ENCODE results near the gene LARGE1.
"Not testable (repeated sequence)": the region's sequence is repeated elsewhere in the genome, so short reads cannot be mapped to it uniquely, and the experiment has no call there.

The LARGE1 gene

DNA sequence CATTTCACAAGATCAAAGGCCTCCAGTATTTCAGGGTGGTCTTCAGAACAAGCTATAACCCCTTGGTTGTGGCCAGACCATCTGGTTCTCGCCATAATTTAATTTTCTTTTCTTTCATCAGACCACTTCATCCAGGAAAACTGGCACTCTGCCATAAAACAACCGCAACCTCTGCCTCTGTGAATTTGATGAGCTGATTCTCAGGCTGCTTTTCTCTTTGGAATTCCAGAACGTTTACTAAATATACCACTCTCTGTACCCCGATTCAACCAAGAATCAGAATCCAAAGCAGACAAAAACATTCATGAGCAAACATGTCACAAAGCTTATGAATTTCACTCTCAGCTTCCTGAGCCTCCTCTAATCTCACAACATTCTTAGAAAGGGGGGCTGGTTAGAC is 530.3 kb downstream of the LARGE1 start:
- no peak for DNase-seq

DNA sequence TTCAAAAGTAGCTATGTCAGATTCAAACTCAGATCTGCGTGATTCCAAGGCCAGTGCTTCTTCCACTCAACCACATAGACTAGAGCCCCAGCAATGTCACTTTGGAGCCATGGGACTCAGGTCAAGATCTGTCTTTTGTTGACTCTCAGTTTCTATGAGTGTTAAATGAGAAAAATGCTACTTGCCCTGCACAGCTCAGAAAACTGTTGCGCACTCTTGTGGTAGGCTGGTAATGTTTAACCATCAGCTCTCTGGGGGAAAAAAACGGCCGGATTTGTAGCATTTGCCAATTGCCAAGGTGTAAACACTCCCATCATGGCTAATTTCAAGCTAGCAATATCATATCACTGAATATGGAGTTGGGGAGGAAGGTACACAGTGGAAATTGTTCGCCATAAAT is 534.0 kb downstream of the LARGE1 start:
- DNase-seq, result no peak

GRCh38 chr22:33385611-33386010 is 534.7 kb downstream of the LARGE1 start:
- DNase-seq, result no peak

DNA sequence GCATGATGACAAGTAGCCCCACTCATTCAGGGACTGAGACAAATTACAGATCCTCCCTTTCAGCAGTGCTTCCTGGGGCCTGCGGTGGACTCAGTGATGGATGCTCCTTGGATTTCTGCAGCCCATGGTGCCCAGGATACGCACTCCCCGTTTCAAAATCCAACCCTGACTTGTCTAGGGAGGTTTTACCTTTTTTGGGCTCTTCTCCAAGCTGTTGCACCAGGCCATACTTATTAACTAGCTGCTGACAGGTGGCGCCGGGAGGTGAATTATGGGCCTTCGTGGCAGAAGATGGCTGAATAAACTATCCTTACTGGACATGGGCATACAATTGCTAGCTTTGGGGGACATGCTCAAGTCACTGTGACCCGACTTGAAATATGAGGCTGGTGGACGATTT is 537.8 kb downstream of the LARGE1 start:
- DNase-seq, result no peak

- no peak for DNase-seq
Observed at GRCh38 chr22:33381531-33382406, 538.5 kb downstream of the LARGE1 start.

GRCh38 chr22:33380789-33381530 is 539.3 kb downstream of the LARGE1 start:
- DNase-seq, result no peak

DNA sequence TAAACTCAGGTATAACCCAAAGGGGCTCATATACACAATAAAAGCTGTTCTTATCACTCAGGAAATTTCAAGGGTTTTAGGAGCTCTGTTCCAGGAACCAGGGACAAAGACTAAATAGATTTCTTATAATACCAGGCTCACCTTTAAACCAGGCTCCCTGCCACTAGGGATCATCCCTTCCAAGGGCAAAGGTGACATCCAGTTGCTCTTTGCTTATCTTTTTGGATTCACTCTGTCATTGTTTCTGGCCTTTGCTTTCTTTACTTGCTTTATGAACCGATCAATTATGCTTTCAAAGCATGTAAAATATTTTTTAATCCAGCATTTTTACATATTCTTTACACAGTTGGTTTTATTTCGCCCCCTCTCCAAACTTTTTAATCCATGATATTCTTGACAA is 540.4 kb downstream of the LARGE1 start:
- DNase-seq, result no peak

- no peak for DNase-seq
Observed at GRCh38 chr22:33372875-33373274, 547.4 kb downstream of the LARGE1 start.

GRCh38 chr22:33363256-33363655 is 557.0 kb downstream of the LARGE1 start:
- not testable (repeated sequence) for DNase-seq

GRCh38 chr22:33362702-33363101 is 557.6 kb downstream of the LARGE1 start:
- DNase-seq, result no peak

- no peak for DNase-seq
Observed at GRCh38 chr22:33361581-33361980, 558.7 kb downstream of the LARGE1 start.

DNA sequence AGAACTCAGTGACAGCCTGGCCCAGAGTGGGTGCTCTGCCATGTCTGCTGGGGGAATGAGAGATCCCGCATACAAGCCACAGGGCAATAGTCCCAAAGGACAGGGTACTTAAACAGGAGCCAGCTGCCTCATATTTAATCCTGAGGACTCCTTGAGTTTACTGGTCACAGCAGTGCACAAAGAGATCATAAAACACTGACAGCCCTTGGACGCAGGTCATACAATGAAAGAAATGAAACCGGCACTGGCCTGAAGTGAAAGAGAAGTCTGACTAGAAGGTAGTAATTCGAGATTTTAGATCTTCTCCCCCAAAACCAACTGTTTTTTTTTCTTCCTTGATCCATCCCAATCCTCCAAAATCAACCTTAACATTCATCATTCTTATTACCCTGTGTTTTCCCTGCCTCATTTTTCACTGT is 562.3 kb downstream of the LARGE1 start:
- no peak for DNase-seq

DNA sequence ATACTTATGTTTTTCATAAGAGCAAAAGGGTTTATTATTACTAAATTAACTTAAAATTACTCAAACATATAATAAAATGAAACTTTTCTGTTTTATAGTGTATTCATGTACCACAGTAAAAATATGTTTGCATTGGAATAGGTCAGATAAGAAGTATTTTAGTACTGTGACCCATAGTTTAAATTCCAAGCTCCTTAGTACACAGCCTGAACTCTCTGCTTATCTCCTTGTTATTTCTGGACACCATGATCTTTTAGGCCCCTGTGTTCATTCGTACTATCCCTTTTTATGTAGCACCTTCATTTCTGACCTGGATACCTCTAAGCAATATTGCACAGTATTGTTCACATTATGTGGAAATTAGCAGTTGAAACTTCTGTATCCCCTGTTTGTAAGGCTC is 565.3 kb downstream of the LARGE1 start:
- no peak for DNase-seq

DNA sequence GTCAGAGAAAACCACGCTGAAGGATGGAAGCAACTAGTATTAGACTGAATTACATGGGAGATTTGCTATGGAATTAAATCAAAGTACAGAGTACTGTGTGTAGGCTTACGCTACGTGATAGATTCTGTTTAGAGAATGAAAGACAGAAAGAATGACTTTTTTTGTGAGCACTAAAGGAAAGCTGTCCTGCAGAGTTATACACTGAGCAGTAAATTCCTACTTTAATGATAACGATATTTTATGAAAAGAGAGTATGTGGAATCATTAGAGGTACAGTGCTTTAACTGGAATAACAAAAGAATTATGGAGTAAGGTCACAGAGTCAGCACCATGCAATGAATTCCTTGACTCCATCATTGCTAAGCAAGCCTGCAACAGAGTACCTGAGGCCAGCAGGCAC is 566.8 kb downstream of the LARGE1 start:
- DNase-seq, result no peak

- DNase-seq, result no peak
Observed at GRCh38 chr22:33352768-33353167, 567.5 kb downstream of the LARGE1 start.

DNA sequence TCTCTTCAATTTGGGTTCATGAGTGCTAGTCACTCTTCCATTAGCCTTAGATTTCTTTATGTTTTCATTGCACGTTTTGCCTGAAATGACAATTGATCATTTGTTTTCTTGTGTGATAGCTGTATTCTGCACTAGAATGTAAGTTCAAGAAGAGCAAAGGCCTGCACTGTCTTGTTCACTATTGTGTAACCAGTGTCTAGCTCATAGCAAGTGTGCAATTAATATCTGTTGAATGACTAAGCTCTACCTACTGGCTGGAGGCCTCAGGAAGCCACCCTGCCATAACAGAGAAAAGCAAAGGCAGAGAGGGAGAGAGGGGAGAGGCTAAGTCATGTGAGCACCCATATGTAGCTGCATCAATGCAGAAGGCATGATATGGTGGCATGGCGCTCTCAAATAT is 569.3 kb downstream of the LARGE1 start:
- no peak for DNase-seq

DNA sequence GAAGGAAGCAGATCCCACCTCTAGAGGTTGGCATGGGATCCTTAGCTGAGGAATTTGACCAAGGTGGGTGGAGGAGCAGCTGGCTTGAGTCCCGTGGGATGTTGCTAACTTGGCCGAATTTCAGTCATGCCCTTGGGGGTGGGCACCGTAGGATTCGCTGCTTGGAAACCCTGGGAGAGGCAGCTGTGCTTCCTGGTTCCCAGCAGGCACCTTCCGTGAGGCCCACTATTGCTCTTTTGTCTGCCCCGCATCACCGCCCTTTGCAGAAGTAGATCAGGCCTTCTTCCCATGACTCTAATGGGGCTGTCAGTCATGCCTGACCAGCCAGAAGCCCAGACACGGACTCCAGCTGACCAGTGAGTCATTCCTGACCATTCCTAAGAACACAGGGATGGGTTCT is 569.8 kb downstream of the LARGE1 start:
- no peak for DNase-seq

DNA sequence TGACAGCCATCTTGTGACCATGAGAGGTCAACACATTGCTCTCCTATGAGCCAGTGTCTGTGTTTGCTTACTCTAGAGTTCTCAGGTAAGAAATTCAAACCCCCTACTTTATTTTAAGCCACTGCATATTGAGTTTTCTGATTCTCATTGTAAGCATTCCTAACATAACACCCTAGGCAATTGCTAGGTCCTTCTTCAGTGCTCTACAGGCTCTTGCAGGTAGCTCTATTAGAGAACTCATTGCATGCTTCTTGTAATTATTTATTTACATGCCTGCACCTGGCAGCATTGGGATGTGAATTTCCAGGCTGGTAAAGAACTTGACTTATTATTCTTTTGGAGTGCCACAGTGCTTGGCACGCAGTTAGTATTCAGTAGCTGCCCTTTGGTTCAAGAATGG is 573.3 kb downstream of the LARGE1 start:
- DNase-seq, result no peak

GRCh38 chr22:33341611-33342010 is 578.7 kb downstream of the LARGE1 start:
- no peak for DNase-seq

GRCh38 chr22:33337524-33337923 is 582.8 kb downstream of the LARGE1 start:
- no peak for DNase-seq

GRCh38 chr22:33335611-33336279 is 584.5 kb downstream of the LARGE1 start:
- DNase-seq, result no peak

GRCh38 chr22:33332538-33332937 is 587.7 kb downstream of the LARGE1 start:
- DNase-seq, result no peak

DNA sequence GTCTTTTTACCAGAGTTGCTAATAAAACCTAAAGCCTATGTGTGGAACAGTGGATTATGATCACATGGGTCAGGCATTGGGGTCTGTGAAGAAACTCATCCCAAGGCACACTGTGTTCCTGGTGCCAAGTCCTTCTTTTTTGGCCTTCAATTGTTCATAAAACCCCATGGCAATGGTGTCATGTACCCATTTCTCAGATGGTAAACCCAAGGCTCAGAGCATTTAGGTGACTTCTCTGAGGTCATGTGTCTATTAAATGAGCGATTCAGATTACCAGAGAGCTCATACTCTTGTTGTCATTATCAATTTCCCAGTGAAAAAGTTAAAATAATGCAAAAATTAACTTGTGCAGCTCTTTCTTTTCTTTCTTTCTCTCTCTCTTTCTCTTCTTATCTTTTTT is 589.3 kb downstream of the LARGE1 start:
- no peak for DNase-seq

- no peak for DNase-seq
Observed at GRCh38 chr22:33330534-33330933, 589.7 kb downstream of the LARGE1 start.

Data from NCI-H2081 treated with DMSO at 0.1 percent for 48 hours (cell line).